ENCODE measurements around the gene DAB2IP.

DNA sequence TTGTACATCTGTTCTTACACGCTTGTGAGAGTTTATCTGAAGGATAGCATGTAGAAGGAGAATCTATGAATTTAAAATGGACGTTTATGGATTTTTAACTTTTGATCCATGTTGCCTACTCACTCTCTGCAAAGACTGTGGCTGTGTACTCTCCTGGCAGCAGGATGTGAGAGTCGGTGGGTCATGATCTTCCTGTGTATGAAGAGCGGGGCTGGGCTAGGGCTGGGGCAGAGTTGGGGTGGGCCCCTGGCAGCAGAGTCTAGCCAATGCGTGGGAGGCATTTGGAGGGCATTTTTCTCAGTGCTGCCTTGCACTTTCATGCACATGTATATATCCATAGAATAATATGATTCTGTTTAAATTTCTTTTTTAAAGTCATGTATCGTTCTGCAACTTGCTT lies 24.0 kb upstream of the DAB2IP start:
- TF ChIP-seq, protein P1, sequence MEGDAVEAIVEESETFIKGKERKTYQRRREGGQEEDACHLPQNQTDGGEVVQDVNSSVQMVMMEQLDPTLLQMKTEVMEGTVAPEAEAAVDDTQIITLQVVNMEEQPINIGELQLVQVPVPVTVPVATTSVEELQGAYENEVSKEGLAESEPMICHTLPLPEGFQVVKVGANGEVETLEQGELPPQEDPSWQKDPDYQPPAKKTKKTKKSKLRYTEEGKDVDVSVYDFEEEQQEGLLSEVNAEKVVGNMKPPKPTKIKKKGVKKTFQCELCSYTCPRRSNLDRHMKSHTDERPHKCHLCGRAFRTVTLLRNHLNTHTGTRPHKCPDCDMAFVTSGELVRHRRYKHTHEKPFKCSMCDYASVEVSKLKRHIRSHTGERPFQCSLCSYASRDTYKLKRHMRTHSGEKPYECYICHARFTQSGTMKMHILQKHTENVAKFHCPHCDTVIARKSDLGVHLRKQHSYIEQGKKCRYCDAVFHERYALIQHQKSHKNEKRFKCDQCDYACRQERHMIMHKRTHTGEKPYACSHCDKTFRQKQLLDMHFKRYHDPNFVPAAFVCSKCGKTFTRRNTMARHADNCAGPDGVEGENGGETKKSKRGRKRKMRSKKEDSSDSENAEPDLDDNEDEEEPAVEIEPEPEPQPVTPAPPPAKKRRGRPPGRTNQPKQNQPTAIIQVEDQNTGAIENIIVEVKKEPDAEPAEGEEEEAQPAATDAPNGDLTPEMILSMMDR (conservative IDR thresholded peaks at IDR 0.05 in 1 of 2, IDR thresholded peaks at IDR 0.05 in 1 of 2; ENCODE audit: low read depth in 1 of 2, low read length in 2 of 2), result no peak
- no peak for TF ChIP-seq EZH2 (IDR thresholded peaks at IDR 0.05; ENCODE audit: low read length, missing control alignments)
